Activated CD8-positive, alpha-beta memory T cell treated with anti-CD3 and anti-CD28 coated beads for 48 hours (primary cell): ENCODE data around the gene ADCY5.

Experiments used
- DNase-seq, 3 experiments: peaks; one replicate each; pipeline ENCODE4 v3.0.0-alpha.2; 2020; ENCODE audit warnings: low read depth in 2 of 3, low spot score in 2 of 3

Gene ADCY5

GRCh38 chr3:123459862-123460261 is 11.0 kb upstream of the ADCY5 start:
- no peak for DNase-seq

GRCh38 chr3:123458255-123458654 is 9.4 kb upstream of the ADCY5 start:
- no peak for DNase-seq

- DNase-seq: no peak
Measured at GRCh38 chr3:123457841-123458240, 9.0 kb upstream of the ADCY5 start.

GRCh38 chr3:123453675-123454074 is 4.8 kb upstream of the ADCY5 start:
- no peak for DNase-seq

- DNase-seq: no peak
Measured at GRCh38 chr3:123451186-123451585, 2.3 kb upstream of the ADCY5 start.

GRCh38 chr3:123449997-123450604 is 1.2 kb upstream of the ADCY5 start:
- no peak for DNase-seq

GRCh38 chr3:123449102-123449996 is 459 bp upstream of the ADCY5 start:
- no peak for DNase-seq

- peak in 2 of 3 experiments; percentile 30 to 31 for DNase-seq
Measured at GRCh38 chr3:123447749-123448517, 957 bp downstream of the ADCY5 start.

- DNase-seq: no peak
Measured at GRCh38 chr3:123447416-123447748, 1.5 kb downstream of the ADCY5 start.

GRCh38 chr3:123446610-123447109 is 2.2 kb downstream of the ADCY5 start:
- DNase-seq: no peak

- DNase-seq: no peak
Measured at GRCh38 chr3:123446210-123446609, 2.7 kb downstream of the ADCY5 start.

GRCh38 chr3:123445702-123446101 is 3.2 kb downstream of the ADCY5 start:
- DNase-seq: no peak

- DNase-seq: no peak
Measured at GRCh38 chr3:123444744-123445143, 4.1 kb downstream of the ADCY5 start.

- no peak for DNase-seq
Measured at GRCh38 chr3:123444023-123444422, 4.9 kb downstream of the ADCY5 start.

- DNase-seq: no peak
Measured at GRCh38 chr3:123442908-123443307, 6.0 kb downstream of the ADCY5 start.

GRCh38 chr3:123442125-123442524 is 6.8 kb downstream of the ADCY5 start:
- DNase-seq: no peak

- no peak for DNase-seq
Measured at GRCh38 chr3:123439806-123440580, 8.9 kb downstream of the ADCY5 start.

GRCh38 chr3:123432832-123433523 is 15.9 kb downstream of the ADCY5 start:
- no peak for DNase-seq

GRCh38 chr3:123431658-123432324 is 17.1 kb downstream of the ADCY5 start:
- no peak for DNase-seq
